Caco-2 (cell line): Measurements from ENCODE around the gene STEAP1. TPM values are rescaled to one million over a fixed set of nuclear protein-coding genes. Genes with fewer than 3 reads are reported as not detected.

Experiments used
- BruUV-seq: library from RNA; stranded (reverse); fragments of 400-500 nt; replicated peaks from 2 replicates; lab custom pipeline; 2021; lab: Mats Ljungman, UMichigan
- CTCF ChIA-PET: fragments of 300-600 bp; sonication (Branson Sonifier 250); formaldehyde crosslinking; loops from one replicate; lab custom pipeline; 2022; ENCODE audit warnings: antibody characterized with exemption; lab: Charles Lee
- POLR2A ChIA-PET: fragments of 300-600 bp; sonication (Branson Sonifier 250); formaldehyde crosslinking; loops from one replicate; lab custom pipeline; 2022; ENCODE audit warnings: antibody characterized with exemption; lab: Charles Lee
- DNase-seq, 2 experiments: peaks; one replicate each; pipeline versions ENCODE4 v3.0.0 to v3.0.0-alpha.2; 2020 to 2022
- H3K27me3 ChIP-seq: replicated peaks from 2 replicates; pipeline ENCODE4 v1.6.0; 2011; ENCODE audit warnings: low read length; ENCODE audit not compliant: control insufficient read depth, insufficient read depth
- H3K36me3 ChIP-seq: 2 replicates; pipeline ENCODE4 v1.5.1; 2011; ENCODE audit warnings: low read length; ENCODE audit not compliant: control insufficient read depth, insufficient read depth
- H3K4me1 ChIP-seq: fragments of 250-450 bp; sonication (Bioruptor Pico); 2 replicates; pipeline ENCODE4 v1.5.1; 2020; ENCODE audit warnings: mild to moderate bottlenecking
- H3K4me3 ChIP-seq: 2 replicates; pipeline ENCODE4 v1.5.1; 2011; ENCODE audit warnings: low read depth, mild to moderate bottlenecking, control low read depth, low read length
- H3K9me3 ChIP-seq: fragments of 250-450 bp; sonication (Bioruptor Pico); 2 replicates; pipeline ENCODE4 v1.5.1; 2020; ENCODE audit warnings: mild to moderate bottlenecking, moderate library complexity
- H3K27ac Mint-ChIP-seq: one replicate; pipeline ENCODE4 v1.8.0; 2022; ENCODE audit warnings: mixed read lengths; ENCODE audit not compliant: unreplicated experiment
- H3K27me3 Mint-ChIP-seq: one replicate; pipeline ENCODE4 v1.8.0; 2022; ENCODE audit warnings: mixed read lengths; ENCODE audit not compliant: insufficient read depth, unreplicated experiment
- H3K36me3 Mint-ChIP-seq: one replicate; pipeline ENCODE4 v1.8.0; 2022; ENCODE audit warnings: mild to moderate bottlenecking, mixed read lengths; ENCODE audit not compliant: insufficient read depth, unreplicated experiment
- H3K4me1 Mint-ChIP-seq: one replicate; pipeline ENCODE4 v1.8.0; 2022; ENCODE audit warnings: low read depth, mixed read lengths; ENCODE audit not compliant: unreplicated experiment
- H3K4me3 Mint-ChIP-seq: one replicate; pipeline ENCODE4 v1.8.0; 2022; ENCODE audit warnings: mild to moderate bottlenecking, moderate library complexity, mixed read lengths; ENCODE audit not compliant: unreplicated experiment
- H3K9me3 Mint-ChIP-seq: one replicate; pipeline ENCODE4 v1.8.0; 2022; ENCODE audit warnings: mixed read lengths; ENCODE audit not compliant: unreplicated experiment
- intact Hi-C: fragments of 100-400 bp; cut with micrococcal nuclease; formaldehyde crosslinking; loops from one replicate; pipeline ENCODE4 v1.10.0; 2022; ENCODE audit not compliant: unreplicated experiment
- total RNA-seq: library from RNA; stranded (reverse); gene quantifications from 2 replicates; pipeline ENCODE4 v1.2.3, GENCODE V29; 2022
- TF ChIP-seq, protein P1 (sequence below), 2 experiments: fragments of 200-600 bp in 1 of 2; IDR thresholded peaks; 1 replicate in 1 of 2; 2 replicates in 1 of 2; pipeline versions ENCODE4 v1.5.1 to v1.8.0; 2011 to 2022; ENCODE audit warnings: antibody characterized with exemption in 1 of 2, control low read depth in 1 of 2, inconsistent platforms in 1 of 2, low read depth in 1 of 2, low read length in 1 of 2, mild to moderate bottlenecking in 1 of 2, moderate library complexity in 1 of 2; ENCODE audit not compliant: insufficient read depth in 1 of 2, severe bottlenecking in 1 of 2, unreplicated experiment in 1 of 2

The STEAP1 gene
- total RNA-seq, 1 experiment from 2014 or later = 30.2 TPM

- H3K36me3 Mint-ChIP-seq = no peaks in the 10 kb centered on the region
- CTCF ChIA-PET = no interaction called here
Observed at GRCh38 chr7:90178166-90178565, 23.9 kb downstream of the STEAP1 start.

GRCh38 chr7:90178679-90179278 lies 24.5 kb downstream of the STEAP1 start:
- H3K4me3 Mint-ChIP-seq = no peak overlapping the region
- CTCF ChIA-PET = interaction anchor here (0.7 kb wide), 1 partner anchor 33 kb away, joined by 5 read pairs; the partner anchor contains the start of gene STEAP2

More at GRCh38 chr7:90178166-90178565, 23.9 kb downstream of the STEAP1 start:
- intact Hi-C loops = no loop called here
- H3K9me3 ChIP-seq = peaks cover 13% of the 10 kb centered on the region
- H3K4me3 Mint-ChIP-seq = no peak overlapping the region
- H3K4me1 Mint-ChIP-seq = peaks cover 2% of the 10 kb centered on the region
- DNase-seq = no peak
- H3K27ac Mint-ChIP-seq = no peak overlapping the region
- peaks cover 8% of the 10 kb centered on the region for H3K9me3 Mint-ChIP-seq
- no TSS peak for BruUV-seq
- H3K4me1 ChIP-seq = no peaks in the 10 kb centered on the region
- no peaks in the 10 kb centered on the region for H3K27me3 ChIP-seq
- no peak overlapping the region for H3K4me3 ChIP-seq
- no peaks in the 10 kb centered on the region for H3K36me3 ChIP-seq
- POLR2A ChIA-PET = no interaction called here
- no peaks in the 10 kb centered on the region for H3K27me3 Mint-ChIP-seq
- TF ChIP-seq, protein P1, sequence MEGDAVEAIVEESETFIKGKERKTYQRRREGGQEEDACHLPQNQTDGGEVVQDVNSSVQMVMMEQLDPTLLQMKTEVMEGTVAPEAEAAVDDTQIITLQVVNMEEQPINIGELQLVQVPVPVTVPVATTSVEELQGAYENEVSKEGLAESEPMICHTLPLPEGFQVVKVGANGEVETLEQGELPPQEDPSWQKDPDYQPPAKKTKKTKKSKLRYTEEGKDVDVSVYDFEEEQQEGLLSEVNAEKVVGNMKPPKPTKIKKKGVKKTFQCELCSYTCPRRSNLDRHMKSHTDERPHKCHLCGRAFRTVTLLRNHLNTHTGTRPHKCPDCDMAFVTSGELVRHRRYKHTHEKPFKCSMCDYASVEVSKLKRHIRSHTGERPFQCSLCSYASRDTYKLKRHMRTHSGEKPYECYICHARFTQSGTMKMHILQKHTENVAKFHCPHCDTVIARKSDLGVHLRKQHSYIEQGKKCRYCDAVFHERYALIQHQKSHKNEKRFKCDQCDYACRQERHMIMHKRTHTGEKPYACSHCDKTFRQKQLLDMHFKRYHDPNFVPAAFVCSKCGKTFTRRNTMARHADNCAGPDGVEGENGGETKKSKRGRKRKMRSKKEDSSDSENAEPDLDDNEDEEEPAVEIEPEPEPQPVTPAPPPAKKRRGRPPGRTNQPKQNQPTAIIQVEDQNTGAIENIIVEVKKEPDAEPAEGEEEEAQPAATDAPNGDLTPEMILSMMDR (IDR thresholded peaks at IDR 0.05; ENCODE audit: insufficient read depth in 1 of 2, low read depth in 1 of 2, low read length in 1 of 2, severe bottlenecking in 1 of 2, unreplicated experiment in 1 of 2) = no peak

DNA sequence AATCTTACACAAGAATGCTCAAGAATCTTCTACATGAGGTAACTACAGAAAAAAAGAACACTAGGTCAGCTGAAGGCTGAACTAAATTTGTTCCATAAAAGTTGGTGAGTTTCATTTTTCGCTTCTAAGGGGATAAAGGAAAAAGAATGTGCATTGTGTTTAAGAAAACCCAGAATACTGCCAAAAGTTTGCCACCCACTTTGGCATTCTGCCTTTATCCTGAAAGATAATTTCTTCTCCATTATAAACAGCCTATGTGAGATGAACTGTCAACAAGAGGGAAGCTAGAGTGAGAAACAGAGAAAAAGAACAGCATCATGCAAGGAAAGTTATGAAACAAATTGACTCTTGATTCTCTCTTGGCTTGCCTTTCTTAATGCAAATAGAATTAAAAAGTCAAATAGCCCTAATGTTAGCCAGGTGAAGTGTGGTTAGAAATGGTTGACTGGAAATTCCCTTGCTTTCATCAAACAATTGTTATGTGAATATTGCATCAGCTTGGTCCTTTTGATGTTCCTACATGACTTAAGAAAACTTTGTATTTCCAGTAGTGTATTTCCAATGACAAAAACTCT lies 25.8 kb downstream of the STEAP1 start:
- Mint-ChIP-seq H3K9me3 (peaks cover 8% of the 10 kb centered on the region), H3K36me3 (no peaks in the 10 kb centered on the region), H3K4me1 (peaks cover 7% of the 10 kb centered on the region), H3K4me3 (no peak overlapping the region), H3K27ac (no peak overlapping the region), H3K27me3 (no peaks in the 10 kb centered on the region)
- TF ChIP-seq, protein P1 (IDR thresholded peaks at IDR 0.05; ENCODE audit: insufficient read depth in 1 of 2, low read depth in 1 of 2, low read length in 1 of 2, severe bottlenecking in 1 of 2, unreplicated experiment in 1 of 2) = no peak
- no TSS peak for BruUV-seq
- ChIA-PET CTCF (no interaction called here), POLR2A (no interaction called here)
- H3K4me3 ChIP-seq = no peak overlapping the region
- no peak for DNase-seq
- H3K36me3 ChIP-seq = no peaks in the 10 kb centered on the region
- no peaks in the 10 kb centered on the region for H3K4me1 ChIP-seq
- no peaks in the 10 kb centered on the region for H3K27me3 ChIP-seq
- H3K9me3 ChIP-seq = peaks cover 13% of the 10 kb centered on the region
- intact Hi-C loops = no loop called here

More at GRCh38 chr7:90178679-90179278, 24.5 kb downstream of the STEAP1 start:
- H3K36me3 ChIP-seq = no peaks in the 10 kb centered on the region
- DNase-seq = no peak
- no peaks in the 10 kb centered on the region for H3K27me3 ChIP-seq
- peaks cover 13% of the 10 kb centered on the region for H3K9me3 ChIP-seq
- H3K36me3 Mint-ChIP-seq = no peaks in the 10 kb centered on the region
- TF ChIP-seq, protein P1 (IDR thresholded peaks at IDR 0.05; ENCODE audit: insufficient read depth in 1 of 2, low read depth in 1 of 2, low read length in 1 of 2, severe bottlenecking in 1 of 2, unreplicated experiment in 1 of 2) = no peak
- H3K4me1 Mint-ChIP-seq = peaks cover 7% of the 10 kb centered on the region
- H3K27ac Mint-ChIP-seq = no peak overlapping the region
- POLR2A ChIA-PET = no interaction called here
- H3K9me3 Mint-ChIP-seq = peaks cover 8% of the 10 kb centered on the region
- H3K27me3 Mint-ChIP-seq = no peaks in the 10 kb centered on the region
- H3K4me1 ChIP-seq = no peaks in the 10 kb centered on the region
- no peak overlapping the region for H3K4me3 ChIP-seq
- no TSS peak for BruUV-seq
- intact Hi-C loops = no loop called here
